Measurements from ENCODE around the gene COL4A6. TPM values are rescaled to one million over a fixed set of nuclear protein-coding genes. Genes with fewer than 3 reads are reported as not detected.
"Not testable (repeated sequence)": the region's sequence is repeated elsewhere in the genome, so short reads cannot be mapped to it uniquely, and the experiment has no call there.

The COL4A6 gene
- total RNA-seq, 1 donor from 2014 or later: 1.8 TPM

DNA sequence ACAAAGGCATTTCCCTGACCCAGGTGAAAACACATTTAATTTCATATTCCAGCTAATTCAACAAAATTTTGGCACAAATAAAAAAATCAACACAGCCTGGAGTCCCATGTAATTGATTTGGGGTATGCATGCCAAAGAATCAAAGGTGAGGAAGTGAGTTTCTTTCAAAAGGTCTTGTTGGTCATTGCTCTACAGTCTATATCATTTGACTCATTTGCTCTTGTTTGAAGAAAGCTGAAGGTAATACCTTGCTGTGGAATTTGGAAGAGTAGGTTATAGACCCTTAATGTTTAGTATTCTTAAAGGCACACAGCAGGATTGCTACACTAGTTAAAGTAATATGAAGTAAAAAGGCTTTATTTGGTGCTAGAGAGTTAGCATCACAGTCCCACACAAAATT is 25.4 kb downstream of the COL4A6 start:
- DNase-seq: no peak
- TF ChIP-seq CTCF (IDR thresholded peaks at IDR 0.05): no peak

GRCh38 chrX:108399418-108400165 is 38.6 kb downstream of the COL4A6 start:
- intact Hi-C loops (cut with DNase I): no loop called here
- no peaks in the 10 kb centered on the region for H3K4me1 ChIP-seq
- H3K36me3 ChIP-seq: no peaks in the 10 kb centered on the region
- DNase-seq (no peak), ATAC-seq (no peak)
- H3K9me3 ChIP-seq: no peaks in the 10 kb centered on the region
- H3K27me3 ChIP-seq: no peaks in the 10 kb centered on the region
- no peak overlapping the region for H3K4me3 ChIP-seq
- TF ChIP-seq CTCF (IDR thresholded peaks at IDR 0.05): no peak
- H3K27ac ChIP-seq: no peak overlapping the region

More for the DNA sequence above, 25.4 kb downstream of the COL4A6 start:
- Histone ChIP-seq H3K27ac (no peak overlapping the region), H3K4me3 (no peak overlapping the region), H3K9me3 (no peaks in the 10 kb centered on the region), H3K4me1 (no peaks in the 10 kb centered on the region), H3K27me3 (no peaks in the 10 kb centered on the region), H3K36me3 (no peaks in the 10 kb centered on the region)
- intact Hi-C loops (cut with DNase I): no loop called here
- no peak for ATAC-seq

DNA sequence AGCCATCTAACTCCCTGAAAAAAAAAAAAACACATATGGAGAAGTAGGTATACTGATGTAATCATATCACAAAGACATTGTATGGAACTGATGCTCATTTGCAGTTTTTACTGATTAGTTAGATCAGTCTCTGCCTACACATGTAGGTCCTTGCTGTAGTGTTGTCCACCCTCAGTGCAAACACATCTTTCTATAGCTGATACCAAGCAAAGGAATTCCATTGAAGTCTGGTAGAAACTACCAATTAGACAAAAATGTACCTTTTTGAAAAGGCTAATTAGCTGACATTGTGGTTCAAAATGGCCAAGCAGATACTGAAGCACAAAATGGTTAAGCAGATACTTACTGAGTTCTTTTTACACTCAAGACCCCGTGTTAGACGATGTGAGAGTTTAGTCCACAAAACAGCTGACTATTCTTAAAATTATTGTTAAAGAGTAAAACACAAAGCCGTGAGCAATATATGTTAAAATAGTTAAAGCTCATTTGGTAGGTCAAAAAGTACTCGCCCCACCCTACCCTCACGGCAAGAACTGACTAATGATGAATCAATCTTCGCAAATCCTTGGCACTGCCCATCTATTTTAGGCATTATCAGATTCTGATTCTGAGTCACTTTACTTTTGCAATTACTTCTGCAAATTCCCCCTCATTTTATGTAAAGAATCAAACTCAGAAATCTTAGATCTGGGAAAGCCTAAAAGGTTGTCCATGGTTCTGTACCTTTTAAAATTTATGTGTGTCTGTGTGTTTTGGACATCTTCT is 40.4 kb downstream of the COL4A6 start:
- H3K9me3 ChIP-seq: no peaks in the 10 kb centered on the region
- H3K4me3 ChIP-seq: no peak overlapping the region
- no peaks in the 10 kb centered on the region for H3K36me3 ChIP-seq
- ATAC-seq: no peak
- no peaks in the 10 kb centered on the region for H3K27me3 ChIP-seq
- no peaks in the 10 kb centered on the region for H3K4me1 ChIP-seq
- no peak for TF ChIP-seq CTCF (IDR thresholded peaks at IDR 0.05)
- H3K27ac ChIP-seq: no peak overlapping the region
- intact Hi-C loops (cut with DNase I): no loop called here
- no peak for DNase-seq

DNA sequence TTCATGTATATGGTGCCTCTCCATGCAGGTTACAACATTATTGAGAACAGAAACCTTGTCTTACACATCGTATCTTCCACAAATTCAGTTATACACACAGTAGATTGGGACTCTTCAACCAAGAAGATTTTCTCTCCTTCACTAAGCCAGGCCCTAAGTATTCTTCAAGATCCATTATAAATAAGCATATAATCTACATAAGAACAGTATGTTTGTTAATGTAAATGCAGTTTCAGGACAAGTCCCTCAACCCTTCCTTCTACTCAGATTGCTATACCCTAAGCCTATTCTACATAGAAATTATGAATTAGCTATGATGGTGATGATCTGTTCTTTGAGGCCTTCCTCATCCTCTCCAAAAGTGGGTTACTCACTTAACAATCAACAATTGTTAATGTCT is 41.2 kb downstream of the COL4A6 start:
- ATAC-seq (no peak), DNase-seq (no peak)
- Histone ChIP-seq H3K27ac (no peak overlapping the region), H3K27me3 (no peaks in the 10 kb centered on the region), H3K4me1 (no peaks in the 10 kb centered on the region), H3K36me3 (no peaks in the 10 kb centered on the region), H3K4me3 (no peak overlapping the region), H3K9me3 (no peaks in the 10 kb centered on the region)
- intact Hi-C loops (cut with DNase I): no loop called here
- no peak for TF ChIP-seq CTCF (IDR thresholded peaks at IDR 0.05)

DNA sequence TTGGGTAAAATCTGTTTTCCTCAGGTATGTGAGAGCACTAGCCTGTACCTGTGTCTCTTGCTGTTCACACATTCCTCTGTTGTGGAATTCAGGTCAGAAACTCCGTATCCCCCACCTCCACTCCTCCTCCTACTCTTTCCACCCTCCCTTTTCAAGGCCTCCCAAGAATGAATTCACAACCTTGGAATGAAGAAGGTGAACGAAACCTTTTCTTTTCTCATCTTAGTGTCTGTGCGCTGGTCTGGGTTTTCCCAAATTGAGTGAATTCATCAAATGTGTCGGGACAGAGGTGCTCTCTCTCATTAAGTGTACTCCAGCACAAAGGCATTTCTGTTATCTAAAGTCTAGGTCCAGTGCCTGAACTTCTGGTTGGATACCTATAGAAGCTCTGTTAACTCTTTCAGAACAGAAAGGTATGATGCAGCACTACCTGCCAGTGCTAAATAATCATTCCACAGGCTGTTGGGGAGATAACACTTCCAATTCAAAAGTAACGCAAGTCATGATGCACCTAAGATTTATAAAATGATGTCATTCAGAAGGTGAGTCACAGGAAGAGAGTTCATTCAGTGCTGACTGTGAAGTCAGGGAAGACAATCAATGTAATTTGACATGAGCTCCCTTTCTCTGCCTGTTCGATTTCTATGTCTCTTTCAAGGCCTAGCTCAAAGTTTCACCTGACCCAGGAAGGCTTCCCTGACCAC is 41.9 kb downstream of the COL4A6 start:
- no peaks in the 10 kb centered on the region for H3K4me1 ChIP-seq
- ATAC-seq (peak; percentile 77), DNase-seq (no peak)
- no peaks in the 10 kb centered on the region for H3K9me3 ChIP-seq
- no peak overlapping the region for H3K27ac ChIP-seq
- H3K4me3 ChIP-seq: no peak overlapping the region
- H3K36me3 ChIP-seq: no peaks in the 10 kb centered on the region
- intact Hi-C loops (cut with DNase I): no loop called here
- no peak for TF ChIP-seq CTCF (IDR thresholded peaks at IDR 0.05)
- H3K27me3 ChIP-seq: no peaks in the 10 kb centered on the region

- H3K27ac ChIP-seq; intact Hi-C loops (cut with DNase I); H3K36me3 ChIP-seq; H3K4me1 ChIP-seq; H3K9me3 ChIP-seq; H3K27me3 ChIP-seq; DNase-seq; ATAC-seq; H3K4me3 ChIP-seq: not testable (repeated sequence)
These were observed 47.1 kb downstream of the COL4A6 start for GRCh38 chrX:108390976-108391717.

All from upper lobe of right lung (tissue), 1 donor.